HepG2 (cell line): ENCODE data around the gene GPS1. TPM values are rescaled to one million over a fixed set of nuclear protein-coding genes. Genes with fewer than 3 reads are reported as not detected.

Experiments
- AHR ChIP-seq: IDR thresholded peaks from 2 replicates; pipeline ENCODE4 v1.6.1; 2018; ENCODE audit warnings: missing genetic modification reagents, missing compliant biosample characterization
- ATM ChIP-seq: fragments of 450-650 bp; IDR thresholded peaks from 2 replicates; pipeline ENCODE4 v1.7.1; 2017; ENCODE audit warnings: mild to moderate bottlenecking, borderline replicate concordance
- EEA1 ChIP-seq: sonication (generic); formaldehyde crosslinking; IDR thresholded peaks from 2 replicates; pipeline ENCODE4 v1.5.1; 2020; ENCODE audit warnings: mild to moderate bottlenecking, missing genetic modification reagents, borderline replicate concordance
- ELF4 ChIP-seq: sonication (generic); formaldehyde crosslinking; IDR thresholded peaks from 2 replicates; pipeline ENCODE4 v1.5.0; 2020; ENCODE audit warnings: missing genetic modification reagents, mild to moderate bottlenecking, moderate library complexity, borderline replicate concordance
- GMEB1 ChIP-seq: sonication (generic); formaldehyde crosslinking; IDR thresholded peaks from 2 replicates; pipeline ENCODE4 v1.5.1; 2020; ENCODE audit warnings: missing genetic modification reagents, mild to moderate bottlenecking, borderline replicate concordance
- HIVEP1 ChIP-seq: sonication (generic); formaldehyde crosslinking; IDR thresholded peaks from 2 replicates; pipeline ENCODE4 v1.4.0; 2020; ENCODE audit warnings: mild to moderate bottlenecking, missing genetic modification reagents
- MIXL1 ChIP-seq: IDR thresholded peaks from 2 replicates; pipeline ENCODE4 v1.6.1; 2016
- NFKB2 ChIP-seq: sonication (generic); formaldehyde crosslinking; IDR thresholded peaks from 2 replicates; pipeline ENCODE4 v1.4.0; 2020; ENCODE audit warnings: missing genetic modification reagents, borderline replicate concordance
- RNF219 ChIP-seq: sonication (generic); formaldehyde crosslinking; IDR thresholded peaks from 2 replicates; pipeline ENCODE4 v1.5.0; 2020; ENCODE audit warnings: mild to moderate bottlenecking, missing genetic modification reagents
- SRY ChIP-seq: sonication (generic); formaldehyde crosslinking; IDR thresholded peaks from 2 replicates; pipeline ENCODE4 v1.8.0; 2022; ENCODE audit warnings: mild to moderate bottlenecking, missing genetic modification reagents
- TFAP4 ChIP-seq: sonication (generic); IDR thresholded peaks from 2 replicates; pipeline ENCODE4 v1.6.1; 2016; ENCODE audit warnings: low read depth, borderline replicate concordance
- ZNF256 ChIP-seq: sonication (generic); formaldehyde crosslinking; conservative IDR thresholded peaks from 2 replicates; pipeline ENCODE4 v1.4.0; 2020; ENCODE audit warnings: missing genetic modification reagents
- ZNF547 ChIP-seq: sonication (generic); formaldehyde crosslinking; IDR thresholded peaks from 2 replicates; pipeline ENCODE4 v1.5.1; 2020; ENCODE audit warnings: mild to moderate bottlenecking, missing genetic modification reagents
- ZNF646 ChIP-seq: sonication (generic); formaldehyde crosslinking; IDR thresholded peaks from 2 replicates; pipeline ENCODE4 v1.9.0; 2021; ENCODE audit warnings: mild to moderate bottlenecking, missing genetic modification reagents
- ZNF746 ChIP-seq: sonication (generic); formaldehyde crosslinking; IDR thresholded peaks from 2 replicates; pipeline ENCODE4 v1.8.0; 2022; ENCODE audit warnings: mild to moderate bottlenecking, missing genetic modification reagents
- ZSCAN5A ChIP-seq: sonication (generic); formaldehyde crosslinking; IDR thresholded peaks from 2 replicates; pipeline ENCODE4 v1.8.0; 2022; ENCODE audit warnings: mild to moderate bottlenecking, missing genetic modification reagents, borderline replicate concordance
- polyA plus RNA-seq, 8 experiments: library from polyadenylated mRNA; depleted of rRNA in 3 of 8; stranded (reverse) in 7 of 8; unstranded in 1 of 8; fragments of >200 nt; fragmentation: Illumina TruSeq in 4 of 8; extraction: Trizol in 4 of 8; gene quantifications; 2 replicates each; pipeline versions ENCODE4 v1.2.1 to v1.2.3, GENCODE V29; 2011 to 2016; ENCODE audit warnings: low read depth in 4 of 8, missing spikeins in 1 of 8, mixed read lengths in 1 of 8; ENCODE audit not compliant: insufficient read depth in 1 of 8
- total RNA-seq, 5 experiments: library from RNA; depleted of rRNA; stranded (reverse); fragments of >200 nt; fragmentation: Illumina TruSeq; extraction: Trizol; gene quantifications; 2 replicates each; pipeline ENCODE4 v1.2.3, GENCODE V29; 2016; ENCODE audit warnings: low read depth in 1 of 5

Gene GPS1
- total and polyA plus RNA-seq, 2 of the 13 experiments (the other 11 are each of a cell fraction or from before 2014, with no cell fraction given), result 124 to 128 TPM

GRCh38 chr17:82098939-82099763, 47.5 kb downstream of the GPS1 start (continued):
- TF ChIP-seq ZSCAN5A (CRISPR knock-in tag) (no peak), ZNF256 (CRISPR knock-in tag) (no peak), NFKB2 (CRISPR knock-in tag) (peak; percentile 77; the same call in 1 of the 2 replicates), HIVEP1 (peak; percentile 71; the same call in 1 of the 2 replicates), SRY (peak; percentile 35; the same call in 1 of the 2 replicates), ZNF646 (no peak), MIXL1 (CRISPR knock-in tag) (no peak), TFAP4 (no peak), ZNF746 (CRISPR knock-in tag) (no peak), GMEB1 (CRISPR knock-in tag) (peak; percentile 31; the same call in 1 of the 2 replicates), AHR (no peak), EEA1 (no peak; the same call in 1 of the 2 replicates), ZNF547 (CRISPR knock-in tag) (peak; percentile 68), RNF219 (CRISPR knock-in tag) (no peak), ATM (no peak), ELF4 (CRISPR knock-in tag) (no peak)
